ENCODE measurements around the gene TAF1D.
A peak's percentile ranks its signal among the peaks of the same experiment; 100 is the strongest.

The TAF1D gene

GRCh38 chr11:93740730-93741093, 583 bp downstream of the TAF1D start:
- H3K4me2 ChIP-seq (ENCODE audit: low read length) = peak overlapping the region; percentile 78
- no peaks in the 10 kb centered on the region for H3F3A ChIP-seq (ENCODE audit: insufficient read depth, low read length)
- H3K9me2 ChIP-seq (ENCODE audit: low read depth, low read length) = no peaks in the 10 kb centered on the region
- peak overlapping the region; percentile 83 for H3K4me3 ChIP-seq (ENCODE audit: low read depth, low read length, poor library complexity, severe bottlenecking)
- H2AFZ ChIP-seq (ENCODE audit: low read length) = no peak overlapping the region
- H3K79me2 ChIP-seq (ENCODE audit: insufficient read depth, low read length) = peaks cover 60% of the 10 kb centered on the region
- H3K27me3 ChIP-seq (ENCODE audit: insufficient read depth, low read length) = no peaks in the 10 kb centered on the region
- TF ChIP-seq EZH2 (IDR thresholded peaks at IDR 0.05; ENCODE audit: borderline replicate concordance, low read length) = no peak
- TF ChIP-seq CTCF (IDR thresholded peaks at IDR 0.05; ENCODE audit: low read length) = no peak
- H3K36me3 ChIP-seq (ENCODE audit: insufficient read depth, low read length) = peaks cover 60% of the 10 kb centered on the region
- peaks cover 3% of the 10 kb centered on the region; the same call in 1 of the 2 replicates for H4K20me1 ChIP-seq (ENCODE audit: insufficient read depth, low read length)
- peak overlapping the region; percentile 82 for H3K27ac ChIP-seq (ENCODE audit: low read depth, low read length, poor library complexity, severe bottlenecking)
- H3K4me1 ChIP-seq (ENCODE audit: insufficient read depth, low read length, severe bottlenecking) = peaks cover 61% of the 10 kb centered on the region
- peak overlapping the region; percentile 93 for H3K9ac ChIP-seq (ENCODE audit: low read length)
- H3K9me3 ChIP-seq (ENCODE audit: low read length) = no peaks in the 10 kb centered on the region

GRCh38 chr11:93740031-93740729, 1.1 kb downstream of the TAF1D start:
- peaks cover 65% of the 10 kb centered on the region for H3K36me3 ChIP-seq (ENCODE audit: insufficient read depth, low read length)

GRCh38 chr11:93738647-93739081, 2.6 kb downstream of the TAF1D start:
- H3K9ac ChIP-seq (ENCODE audit: low read length) = peak overlapping the region; percentile 93
- peaks cover 79% of the 10 kb centered on the region for H3K4me1 ChIP-seq (ENCODE audit: insufficient read depth, low read length, severe bottlenecking)
- H4K20me1 ChIP-seq (ENCODE audit: insufficient read depth, low read length) = peaks cover 3% of the 10 kb centered on the region; the same call in 1 of the 2 replicates
- H3F3A ChIP-seq (ENCODE audit: insufficient read depth, low read length) = 0 out of 2 replicates have a peak, but pooled peaks cover 6% of the 10 kb centered on the region
- no peaks in the 10 kb centered on the region for H3K9me3 ChIP-seq (ENCODE audit: low read length)
- peak overlapping the region; percentile 83 for H3K4me3 ChIP-seq (ENCODE audit: low read depth, low read length, poor library complexity, severe bottlenecking)
- H3K4me2 ChIP-seq (ENCODE audit: low read length) = peak overlapping the region; percentile 78
- no peak for TF ChIP-seq CTCF (IDR thresholded peaks at IDR 0.05; ENCODE audit: low read length)
- no peak for TF ChIP-seq EZH2 (IDR thresholded peaks at IDR 0.05; ENCODE audit: borderline replicate concordance, low read length)
- no peak overlapping the region for H2AFZ ChIP-seq (ENCODE audit: low read length)
- H3K27me3 ChIP-seq (ENCODE audit: insufficient read depth, low read length) = no peaks in the 10 kb centered on the region
- no peaks in the 10 kb centered on the region for H3K9me2 ChIP-seq (ENCODE audit: low read depth, low read length)
- H3K36me3 ChIP-seq (ENCODE audit: insufficient read depth, low read length) = peaks cover 79% of the 10 kb centered on the region
- peak overlapping the region; percentile 82 for H3K27ac ChIP-seq (ENCODE audit: low read depth, low read length, poor library complexity, severe bottlenecking)
- H3K79me2 ChIP-seq (ENCODE audit: insufficient read depth, low read length) = peaks cover 67% of the 10 kb centered on the region

More at GRCh38 chr11:93740031-93740729, 1.1 kb downstream of the TAF1D start:
- H3K79me2 ChIP-seq (ENCODE audit: insufficient read depth, low read length) = peaks cover 60% of the 10 kb centered on the region
- H3K27ac ChIP-seq (ENCODE audit: low read depth, low read length, poor library complexity, severe bottlenecking) = peak overlapping the region; percentile 82
- TF ChIP-seq CTCF (IDR thresholded peaks at IDR 0.05; ENCODE audit: low read length) = no peak
- no peak for TF ChIP-seq EZH2 (IDR thresholded peaks at IDR 0.05; ENCODE audit: borderline replicate concordance, low read length)
- no peaks in the 10 kb centered on the region for H3K9me2 ChIP-seq (ENCODE audit: low read depth, low read length)
- H3F3A ChIP-seq (ENCODE audit: insufficient read depth, low read length) = no peaks in the 10 kb centered on the region
- H3K9me3 ChIP-seq (ENCODE audit: low read length) = no peaks in the 10 kb centered on the region
- no peaks in the 10 kb centered on the region for H3K27me3 ChIP-seq (ENCODE audit: insufficient read depth, low read length)
- H3K9ac ChIP-seq (ENCODE audit: low read length) = peak overlapping the region; percentile 93
- H3K4me1 ChIP-seq (ENCODE audit: insufficient read depth, low read length, severe bottlenecking) = peaks cover 66% of the 10 kb centered on the region
- peak overlapping the region; percentile 78 for H3K4me2 ChIP-seq (ENCODE audit: low read length)
- peaks cover 3% of the 10 kb centered on the region; the same call in 1 of the 2 replicates for H4K20me1 ChIP-seq (ENCODE audit: insufficient read depth, low read length)
- H2AFZ ChIP-seq (ENCODE audit: low read length) = no peak overlapping the region
- peak overlapping the region; percentile 83 for H3K4me3 ChIP-seq (ENCODE audit: low read depth, low read length, poor library complexity, severe bottlenecking)

Measured in OCI-LY1 (cell line).